Colon (tissue), 2 donors: ENCODE results near the gene GPC6.
"Not testable (repeated sequence)": the region's sequence is repeated elsewhere in the genome, so short reads cannot be mapped to it uniquely, and the experiment has no call there.

Experiments
- FAIRE-seq: peaks from 2 replicates; lab custom pipeline; 2012; peaks lifted over from hg19 to GRCh38; lab: Jason Lieb, UNC
- donor health status: control.
- donor health status: control.

GPC6 gene

DNA sequence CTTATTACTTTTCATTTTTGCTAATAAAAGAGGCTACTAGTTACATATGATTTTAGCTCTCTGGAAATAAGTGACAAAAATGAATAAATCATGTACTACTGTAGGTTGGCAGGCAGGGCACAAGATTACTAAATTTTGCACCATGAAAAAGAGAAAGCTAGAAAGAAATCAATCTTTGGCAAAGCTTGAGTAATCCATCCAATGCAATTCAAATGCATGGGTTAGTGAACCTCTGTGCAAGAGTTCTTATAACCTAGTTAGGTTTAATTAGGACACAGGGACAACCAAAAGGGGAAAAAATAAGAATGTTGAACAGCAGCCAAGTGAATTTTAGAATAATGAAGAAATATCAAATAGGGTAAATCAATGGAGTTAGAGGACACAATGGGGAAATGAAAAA, 947.4 kb downstream of the GPC6 start:
- no peak for FAIRE-seq

DNA sequence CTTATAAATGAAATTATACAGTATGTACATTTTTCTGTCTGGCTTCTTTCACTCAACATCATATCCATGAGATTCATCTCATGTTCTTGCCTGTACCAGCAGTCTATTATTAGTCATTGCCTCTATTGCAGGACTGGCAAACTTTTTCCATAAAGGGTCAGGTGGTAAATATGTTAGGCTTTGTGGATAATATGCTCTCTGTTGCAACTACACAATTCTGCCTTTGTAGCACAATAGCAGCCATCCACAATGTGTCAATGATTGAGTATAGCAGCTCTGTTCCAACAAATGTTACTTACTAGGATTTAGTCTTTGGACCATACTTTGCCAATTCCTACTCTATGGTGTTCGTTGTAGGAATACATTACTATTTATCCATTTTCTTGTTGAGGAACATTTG, 948.5 kb downstream of the GPC6 start:
- FAIRE-seq: no peak

GRCh38 chr13:94176561-94176960, 950.0 kb downstream of the GPC6 start:
- FAIRE-seq: no peak

DNA sequence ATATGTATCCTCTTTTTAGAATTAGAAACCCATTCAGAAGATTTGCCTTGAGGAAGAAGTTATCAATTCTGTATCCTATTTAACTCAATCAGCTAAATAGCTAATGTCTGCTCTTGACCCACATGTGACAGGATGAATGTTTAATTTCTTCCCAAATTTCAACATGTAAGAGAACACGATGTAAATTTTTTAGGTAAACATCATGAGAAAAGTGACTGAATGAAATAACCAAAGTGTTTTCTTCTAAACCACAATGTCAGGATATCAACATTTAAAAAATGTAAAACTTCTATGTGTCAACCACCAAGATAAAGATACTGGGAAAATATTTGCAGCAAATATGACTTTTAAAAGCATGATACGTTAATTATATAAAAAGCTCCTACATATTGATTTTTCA, 950.4 kb downstream of the GPC6 start:
- FAIRE-seq: no peak

- no peak for FAIRE-seq
These were observed 952.1 kb downstream of the GPC6 start for GRCh38 chr13:94178625-94179244.

DNA sequence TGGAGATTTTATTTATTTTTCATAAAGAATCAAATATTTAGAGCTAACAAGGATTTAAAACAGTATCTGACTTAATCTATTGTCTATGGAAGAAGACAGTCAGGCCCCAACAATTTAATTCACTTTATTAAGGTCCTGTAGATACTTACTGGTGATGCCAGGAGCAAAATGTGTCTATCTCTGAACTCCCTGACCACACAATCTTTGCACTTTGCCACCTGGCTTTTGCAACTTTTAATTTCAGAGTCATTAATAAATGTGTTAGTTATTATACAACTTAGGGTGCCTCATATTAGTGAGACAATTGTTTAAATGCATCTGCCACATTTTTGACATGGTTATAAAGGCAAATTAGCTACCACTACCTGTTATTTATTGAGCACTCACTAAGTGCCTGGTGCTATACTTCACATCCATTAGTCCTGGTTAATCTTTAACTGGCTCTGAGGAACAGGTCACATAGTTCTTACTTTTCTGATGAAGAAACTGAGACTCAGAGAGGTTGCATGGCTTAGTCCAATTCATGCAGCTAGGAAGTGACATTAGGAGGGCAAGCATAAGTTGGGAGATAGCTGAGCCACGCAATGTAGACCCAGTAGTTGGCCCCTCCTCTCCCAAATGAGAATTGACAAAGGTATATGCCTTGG, 955.0 kb downstream of the GPC6 start:
- no peak for FAIRE-seq

- FAIRE-seq: no peak
These were observed 955.7 kb downstream of the GPC6 start for GRCh38 chr13:94182185-94182761.

DNA sequence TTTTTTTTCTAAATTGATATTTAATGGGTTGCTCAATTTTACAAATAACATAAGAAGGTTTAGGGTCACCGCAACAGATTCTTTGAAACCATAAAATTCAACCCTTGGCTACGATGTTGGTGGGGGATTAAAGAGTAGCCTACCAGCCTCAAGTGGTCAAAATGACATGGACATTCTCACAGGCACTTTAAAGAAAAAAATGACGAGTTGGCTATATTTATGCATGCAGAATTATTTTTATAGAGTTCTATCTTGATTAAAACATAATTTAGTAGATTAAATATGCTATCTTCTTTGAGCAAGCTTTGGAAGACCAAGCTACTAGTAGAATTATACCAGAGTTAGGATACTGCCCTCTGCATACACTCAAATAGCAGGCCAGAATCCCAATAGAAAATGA, 959.9 kb downstream of the GPC6 start:
- FAIRE-seq: no peak

- no peak for FAIRE-seq
These were observed 961.7 kb downstream of the GPC6 start for GRCh38 chr13:94188201-94188854.

DNA sequence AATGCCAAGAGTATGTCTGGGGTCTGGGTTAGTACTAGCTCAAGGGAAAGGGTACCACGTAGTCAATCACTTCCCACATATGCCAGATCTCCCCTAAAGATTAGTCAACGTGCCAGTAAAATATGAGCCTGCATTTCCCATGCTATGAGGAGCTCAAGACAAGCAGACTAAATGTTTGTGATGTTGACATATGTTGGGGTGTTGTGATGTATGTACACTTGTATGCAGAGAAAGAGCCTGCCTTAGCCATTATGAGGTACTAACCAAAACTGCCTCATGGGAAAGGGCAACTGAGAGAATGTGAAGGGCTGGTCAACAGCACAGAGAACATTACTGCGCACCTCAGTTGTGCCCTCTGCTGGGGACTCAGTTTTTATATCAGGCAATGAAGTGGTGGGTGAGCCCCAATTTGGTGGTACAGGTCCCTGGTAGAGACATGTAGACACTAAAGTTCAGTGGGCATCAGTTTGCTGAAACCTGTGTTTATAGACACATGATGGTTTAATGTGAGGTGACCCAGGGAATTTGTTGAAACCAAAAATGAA, 965.9 kb downstream of the GPC6 start:
- FAIRE-seq: no peak

DNA sequence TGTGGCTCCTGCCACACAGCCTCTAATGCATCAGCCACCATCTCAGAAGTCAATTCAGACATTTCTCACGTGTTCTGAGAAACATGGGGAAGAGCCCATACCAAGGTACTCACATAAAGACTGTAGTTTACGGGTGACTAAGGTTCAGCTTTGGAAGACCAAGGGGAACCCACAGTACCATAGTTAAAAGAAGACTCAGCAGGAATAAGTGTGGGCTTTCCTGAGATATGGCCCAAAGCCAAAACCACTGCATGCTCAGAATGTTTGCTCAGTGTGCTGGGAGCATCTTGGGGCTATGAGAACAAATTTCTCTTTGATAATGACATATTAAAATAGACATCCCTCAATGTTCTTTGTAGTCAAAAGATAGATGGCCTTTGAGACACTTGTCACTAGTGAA, 969.1 kb downstream of the GPC6 start:
- FAIRE-seq: no peak

GRCh38 chr13:94196413-94196812, 969.8 kb downstream of the GPC6 start:
- no peak for FAIRE-seq

DNA sequence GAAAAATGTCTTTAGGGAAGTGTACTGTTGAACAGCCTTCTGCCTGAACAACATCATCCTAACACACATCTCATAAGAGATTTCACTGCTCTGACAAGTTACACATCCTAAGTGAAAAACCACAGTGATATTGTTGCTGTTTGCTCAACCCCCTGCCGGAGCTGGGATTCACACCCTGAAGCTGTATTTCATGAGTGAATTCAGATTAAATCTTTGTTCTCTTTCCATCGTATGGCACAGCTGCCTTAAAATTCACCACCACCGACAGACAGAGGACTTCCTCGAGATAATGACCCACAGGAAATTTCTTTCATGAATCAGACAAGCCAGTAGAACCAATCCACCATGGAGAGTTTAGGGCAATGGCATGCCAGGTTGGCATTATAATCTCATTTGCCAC, 972.1 kb downstream of the GPC6 start:
- no peak for FAIRE-seq

GRCh38 chr13:94199135-94199534, 972.5 kb downstream of the GPC6 start:
- FAIRE-seq: no peak

DNA sequence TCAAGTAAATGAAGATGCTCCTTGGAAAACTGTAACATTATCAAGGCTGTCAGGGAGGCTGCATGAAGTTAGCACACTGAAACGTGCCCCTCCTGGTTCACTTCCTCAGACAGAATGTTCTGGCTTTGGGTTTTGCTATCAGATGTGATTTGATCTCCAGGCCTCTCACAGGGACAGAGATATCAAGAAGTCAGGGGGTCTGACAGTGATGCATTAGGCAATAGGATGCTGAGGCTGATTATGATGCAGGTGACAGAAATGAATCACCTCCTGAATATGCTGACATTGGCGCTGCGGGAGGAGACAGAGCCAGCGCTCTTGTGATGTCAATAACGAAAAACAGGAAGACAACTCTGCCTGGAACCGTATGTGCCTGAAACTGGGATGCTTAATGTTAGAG, 974.4 kb downstream of the GPC6 start:
- FAIRE-seq: no peak

DNA sequence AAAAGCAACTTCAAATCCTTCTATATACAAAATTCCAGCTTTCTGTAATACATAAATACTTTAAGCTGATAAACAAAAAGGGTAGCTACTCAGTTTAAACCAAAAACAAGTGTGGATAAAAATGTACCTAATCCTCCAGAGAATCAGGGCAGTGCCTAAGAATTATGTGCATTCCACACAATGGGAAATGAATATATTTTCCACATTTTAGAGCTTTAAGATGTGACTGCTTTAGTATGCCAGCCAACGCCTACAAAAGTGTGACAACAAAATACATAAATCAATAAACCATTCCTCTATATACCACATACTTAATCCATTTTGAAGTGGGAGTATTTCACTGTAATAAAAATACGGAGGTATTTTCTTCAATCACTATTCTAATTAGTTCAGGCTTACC, 977.6 kb downstream of the GPC6 start:
- FAIRE-seq: no peak

GRCh38 chr13:94204946-94205345, 978.3 kb downstream of the GPC6 start:
- no peak for FAIRE-seq

- FAIRE-seq: no peak
These were observed 979.3 kb downstream of the GPC6 start for GRCh38 chr13:94205896-94206295.

GRCh38 chr13:94209117-94209516, 982.5 kb downstream of the GPC6 start:
- FAIRE-seq: no peak

DNA sequence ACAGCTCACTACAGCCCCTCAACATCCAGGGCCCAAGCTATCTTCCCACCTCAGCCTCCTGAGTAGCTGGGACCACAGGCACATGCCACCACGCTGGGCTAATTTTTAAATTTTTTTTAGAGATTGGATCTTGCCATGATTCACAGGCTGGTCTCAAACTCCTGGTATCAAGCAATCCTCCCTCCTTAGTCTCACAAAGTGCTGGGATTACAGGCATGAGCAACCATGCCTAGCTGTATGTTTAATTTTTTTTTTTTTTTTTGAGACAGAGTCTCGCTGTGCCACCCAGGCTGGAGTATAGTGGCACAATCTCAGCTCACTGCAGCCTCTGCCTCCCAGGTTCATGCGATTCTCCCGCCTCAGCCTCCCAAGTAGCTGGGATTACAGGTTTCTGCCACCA, 983.3 kb downstream of the GPC6 start:
- FAIRE-seq: not testable (repeated sequence)

GRCh38 chr13:94210816-94211215, 984.2 kb downstream of the GPC6 start:
- FAIRE-seq: no peak

GRCh38 chr13:94212196-94212595, 985.6 kb downstream of the GPC6 start:
- no peak for FAIRE-seq

DNA sequence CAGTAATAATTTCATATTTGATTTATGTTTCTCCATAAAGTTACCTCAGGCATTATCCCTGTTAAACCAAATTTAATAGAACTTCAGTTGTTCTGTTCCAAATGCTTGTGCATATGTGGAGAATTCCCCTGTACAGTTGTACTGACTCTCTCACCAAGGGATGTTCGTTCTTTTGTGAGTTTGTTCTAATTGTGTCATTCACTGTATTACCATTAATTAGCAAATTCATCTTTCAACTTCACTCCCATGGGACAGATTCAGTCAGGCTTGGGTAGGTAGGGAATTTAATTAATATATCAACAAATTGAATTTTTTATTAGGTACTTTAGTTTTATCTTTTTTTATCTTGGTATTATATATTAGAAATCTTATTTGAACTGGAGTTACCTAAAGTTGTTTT, 987.5 kb downstream of the GPC6 start:
- FAIRE-seq: no peak
